ENCODE results near the gene CKAP2L. TPM values are rescaled to one million over a fixed set of nuclear protein-coding genes. Genes with fewer than 3 reads are reported as not detected.
A peak's percentile ranks its signal among the peaks of the same experiment; 100 is the strongest.
"Not testable (repeated sequence)": the region's sequence is repeated elsewhere in the genome, so short reads cannot be mapped to it uniquely, and the experiment has no call there.

CKAP2L gene
- total RNA-seq, 3 donors from 2014 or later (not counting 1 experiment from before 2014, with no cell fraction given): 1.2 to 3.4 (median 1.2) TPM

- H3K4me1 ChIP-seq (ENCODE audit: control insufficient read depth, insufficient read depth, low read length): peaks cover 44% of the 10 kb centered on the region
- peak overlapping the region; percentile 77 to 89 for H3K27ac Mint-ChIP-seq
- H3K9me3 Mint-ChIP-seq: no peaks in the 10 kb centered on the region
- no peak overlapping the region for H3K27ac ChIP-seq (ENCODE audit: low read length)
- no peaks in the 10 kb centered on the region for H3K9me3 ChIP-seq (ENCODE audit: control insufficient read depth, insufficient read depth, low read length)
- H3K4me1 Mint-ChIP-seq: peaks cover 41 to 69% of the 10 kb centered on the region in 2 donors
- peaks cover 0 to 2% of the 10 kb centered on the region in 2 donors for H3K27me3 Mint-ChIP-seq (ENCODE audit: low read depth in 2 of 2)
- no peaks in the 10 kb centered on the region for H3K27me3 ChIP-seq (ENCODE audit: control insufficient read depth, insufficient read depth, low read length)
- no peak for ATAC-seq
- no peak overlapping the region for H3K4me3 ChIP-seq (ENCODE audit: low read length)
- H3K36me3 ChIP-seq (ENCODE audit: control insufficient read depth, insufficient read depth, low read length): no peaks in the 10 kb centered on the region
- H3K36me3 Mint-ChIP-seq: no peaks in the 10 kb centered on the region
- 88% methylated on average over 6 of the region's 6 CpGs for WGBS (ENCODE audit: insufficient coverage)
- no peak for DNase-seq
- TF ChIP-seq CTCF (IDR thresholded peaks at IDR 0.05): no peak
- intact Hi-C loops (cut with micrococcal nuclease): no loop called here
- H3K4me3 Mint-ChIP-seq: no peak overlapping the region
Observed at GRCh38 chr2:112709703-112710102, 54.7 kb downstream of the CKAP2L start.

- H3K27me3 ChIP-seq (ENCODE audit: control insufficient read depth, insufficient read depth, low read length): no peaks in the 10 kb centered on the region
- 31% methylated on average over 10 of the region's 10 CpGs for WGBS (ENCODE audit: insufficient coverage)
- peaks cover 44% of the 10 kb centered on the region for H3K4me1 ChIP-seq (ENCODE audit: control insufficient read depth, insufficient read depth, low read length)
- peak overlapping the region; percentile 77 to 89 for H3K27ac Mint-ChIP-seq
- peak overlapping the region; percentile 52 for H3K4me3 Mint-ChIP-seq
- TF ChIP-seq CTCF (IDR thresholded peaks at IDR 0.05): no peak
- ATAC-seq: peak; percentile 6 to 78 (median 56)
- DNase-seq: no peak
- no peak overlapping the region for H3K4me3 ChIP-seq (ENCODE audit: low read length)
- peaks cover 0 to 2% of the 10 kb centered on the region in 2 donors for H3K27me3 Mint-ChIP-seq (ENCODE audit: low read depth in 2 of 2)
- H3K9me3 ChIP-seq (ENCODE audit: control insufficient read depth, insufficient read depth, low read length): no peaks in the 10 kb centered on the region
- H3K9me3 Mint-ChIP-seq: no peaks in the 10 kb centered on the region
- no peaks in the 10 kb centered on the region for H3K36me3 Mint-ChIP-seq
- H3K27ac ChIP-seq (ENCODE audit: low read length): peak overlapping the region; percentile 61
- intact Hi-C loops (cut with micrococcal nuclease): no loop called here
- peaks cover 41 to 69% of the 10 kb centered on the region in 2 donors for H3K4me1 Mint-ChIP-seq
- H3K36me3 ChIP-seq (ENCODE audit: control insufficient read depth, insufficient read depth, low read length): no peaks in the 10 kb centered on the region
Observed at GRCh38 chr2:112708968-112709367, 55.4 kb downstream of the CKAP2L start.

- H3K36me3 ChIP-seq (ENCODE audit: control insufficient read depth, insufficient read depth, low read length); H3K27ac ChIP-seq (ENCODE audit: low read length); H3K27me3 Mint-ChIP-seq (ENCODE audit: low read depth in 2 of 2); H3K36me3 Mint-ChIP-seq; ATAC-seq; H3K27me3 ChIP-seq (ENCODE audit: control insufficient read depth, insufficient read depth, low read length); H3K27ac Mint-ChIP-seq; H3K9me3 Mint-ChIP-seq; H3K4me3 ChIP-seq (ENCODE audit: low read length); DNase-seq; H3K9me3 ChIP-seq (ENCODE audit: control insufficient read depth, insufficient read depth, low read length); intact Hi-C loops (cut with micrococcal nuclease): not testable (repeated sequence)
- peak overlapping the region; percentile 42 for H3K4me3 Mint-ChIP-seq
- peaks cover 41 to 61% of the 10 kb centered on the region in 2 donors for H3K4me1 Mint-ChIP-seq
- 89% methylated on average over 8 of the region's 9 CpGs for WGBS (ENCODE audit: insufficient coverage)
- peaks cover 44% of the 10 kb centered on the region for H3K4me1 ChIP-seq (ENCODE audit: control insufficient read depth, insufficient read depth, low read length)
Observed at GRCh38 chr2:112706947-112707346, 57.5 kb downstream of the CKAP2L start.

GRCh38 chr2:112706170-112706664, 58.2 kb downstream of the CKAP2L start:
- H3K4me3 Mint-ChIP-seq: peak overlapping the region; percentile 42
- 14% methylated on average over 4 of the region's 5 CpGs for WGBS (ENCODE audit: insufficient coverage)
- peak overlapping the region in 1 of 2 donors; percentile 37 for H3K27ac Mint-ChIP-seq
- peaks cover 41 to 58% of the 10 kb centered on the region in 2 donors for H3K4me1 Mint-ChIP-seq
- DNase-seq: peak in 1 of 2 donors; percentile 66
- no peaks in the 10 kb centered on the region for H3K9me3 ChIP-seq (ENCODE audit: control insufficient read depth, insufficient read depth, low read length)
- no peaks in the 10 kb centered on the region for H3K9me3 Mint-ChIP-seq
- H3K27me3 ChIP-seq (ENCODE audit: control insufficient read depth, insufficient read depth, low read length): no peaks in the 10 kb centered on the region
- H3K27ac ChIP-seq (ENCODE audit: low read length): no peak overlapping the region
- intact Hi-C loops (cut with micrococcal nuclease): no loop called here
- peaks cover 0 to 2% of the 10 kb centered on the region in 2 donors for H3K27me3 Mint-ChIP-seq (ENCODE audit: low read depth in 2 of 2)
- no peaks in the 10 kb centered on the region for H3K36me3 Mint-ChIP-seq
- TF ChIP-seq CTCF (IDR thresholded peaks at IDR 0.05): no peak
- H3K36me3 ChIP-seq (ENCODE audit: control insufficient read depth, insufficient read depth, low read length): no peaks in the 10 kb centered on the region
- no peak overlapping the region for H3K4me3 ChIP-seq (ENCODE audit: low read length)
- peak; percentile 74 to 90 (median 88) for ATAC-seq
- H3K4me1 ChIP-seq (ENCODE audit: control insufficient read depth, insufficient read depth, low read length): peaks cover 44% of the 10 kb centered on the region

Measured in natural killer cell (primary cell).